HEK293 (cell line): Measurements from ENCODE around the gene PTPRN2.

ENCODE experiments used
- CTCF ChIA-PET: fragments of 350-600 bp; formaldehyde crosslinking; extraction: SDS; loops from one replicate; lab custom pipeline; 2021; ENCODE audit warnings: antibody characterized with exemption; lab: Yijun Ruan, JAX
- POLR2A ChIA-PET: fragments of 300-600 bp; formaldehyde crosslinking; extraction: SDS; loops from one replicate; lab custom pipeline; 2020; ENCODE audit warnings: antibody characterized with exemption, inconsistent platforms; lab: Yijun Ruan, JAX
- H3K27ac ChIP-seq: fragments of 200-500 bp; sonication (Bioruptor generic); 2 replicates; pipeline ENCODE4 v1.5.1; 2014; ENCODE audit warnings: low read depth, low read length, control low read depth, inconsistent platforms; ENCODE audit errors: extremely low read depth
- H3K36me3 ChIP-seq, 2 experiments: fragments of 200-500 bp in 1 of 2; sonication (Bioruptor generic) in 1 of 2; 1 replicate in 1 of 2; 2 replicates in 1 of 2; pipeline ENCODE4 v1.5.1; 2014 to 2017; ENCODE audit warnings: inconsistent platforms in 2 of 2, low read length in 2 of 2; ENCODE audit not compliant: control insufficient read depth in 2 of 2, insufficient read depth in 1 of 2
- H3K4me1 ChIP-seq: fragments of 200-500 bp; sonication (Bioruptor generic); 2 replicates; pipeline ENCODE4 v1.5.1; 2014; ENCODE audit warnings: mild to moderate bottlenecking, low read length, inconsistent platforms; ENCODE audit not compliant: control insufficient read depth, insufficient read depth
- H3K4me3 ChIP-seq: 2 replicates; pipeline ENCODE4 v1.5.1; 2011; ENCODE audit warnings: low read depth, mild to moderate bottlenecking, control low read depth, low read length, moderate library complexity
- H3K9me3 ChIP-seq: fragments of 200-500 bp; sonication (Bioruptor generic); 2 replicates; pipeline ENCODE4 v1.5.1; 2014; ENCODE audit warnings: low read depth, low read length, inconsistent platforms; ENCODE audit not compliant: control insufficient read depth, insufficient read depth
- ATF2 ChIP-seq: fragments of 450-650 bp; formaldehyde crosslinking; IDR thresholded peaks from 2 replicates; pipeline ENCODE4 v1.5.1; 2016; ENCODE audit warnings: missing biosample characterization, missing genetic modification characterization, low read depth
- CTCF ChIP-seq: fragments of 450-650 bp; formaldehyde crosslinking; IDR thresholded peaks from 2 replicates; pipeline ENCODE4 v1.5.1; 2016; ENCODE audit warnings: missing biosample characterization, missing genetic modification characterization
- MEIS1 ChIP-seq: sonication (generic); formaldehyde crosslinking; IDR thresholded peaks from 2 replicates; pipeline ENCODE4 v1.8.1; 2022; ENCODE audit warnings: missing genetic modification reagents, mild to moderate bottlenecking, borderline replicate concordance
- MYNN ChIP-seq: fragments of 450-650 bp; formaldehyde crosslinking; IDR thresholded peaks from 2 replicates; pipeline ENCODE4 v1.5.1; 2016; ENCODE audit warnings: missing biosample characterization, missing genetic modification characterization, borderline replicate concordance
- OSR2 ChIP-seq: fragments of 450-650 bp; formaldehyde crosslinking; IDR thresholded peaks from 2 replicates; pipeline ENCODE4 v1.5.1; 2016; ENCODE audit warnings: missing biosample characterization, missing genetic modification characterization
- REPIN1 ChIP-seq: fragments of 450-650 bp; formaldehyde crosslinking; IDR thresholded peaks from 2 replicates; pipeline ENCODE4 v1.5.1; 2017; ENCODE audit warnings: missing biosample characterization, missing genetic modification characterization, low read depth
- SCRT2 ChIP-seq: fragments of 450-650 bp; formaldehyde crosslinking; IDR thresholded peaks from 2 replicates; pipeline ENCODE4 v1.5.1; 2016; ENCODE audit warnings: missing biosample characterization, missing genetic modification characterization
- SP7 ChIP-seq: fragments of 450-650 bp; formaldehyde crosslinking; IDR thresholded peaks from 2 replicates; pipeline ENCODE4 v1.5.1; 2016; ENCODE audit warnings: missing biosample characterization, missing genetic modification characterization
- TRIM28 ChIP-seq: IDR thresholded peaks from 2 replicates; pipeline ENCODE4 v1.6.1; 2011; ENCODE audit warnings: low read length, control low read depth, borderline replicate concordance
- YY2 ChIP-seq: fragments of 450-650 bp; formaldehyde crosslinking; IDR thresholded peaks from 2 replicates; pipeline ENCODE4 v1.5.1; 2016; ENCODE audit warnings: missing biosample characterization, missing genetic modification characterization
- ZBTB17 ChIP-seq: fragments of 450-650 bp; formaldehyde crosslinking; IDR thresholded peaks from 2 replicates; pipeline ENCODE4 v1.5.1; 2016; ENCODE audit warnings: missing biosample characterization, missing genetic modification characterization
- ZBTB21 ChIP-seq: fragments of 450-650 bp; formaldehyde crosslinking; IDR thresholded peaks from 2 replicates; pipeline ENCODE4 v1.5.1; 2017; ENCODE audit warnings: missing biosample characterization, missing genetic modification characterization
- ZNF114 ChIP-seq: fragments of 450-650 bp; formaldehyde crosslinking; IDR thresholded peaks from 2 replicates; pipeline ENCODE4 v1.5.0; 2017; ENCODE audit warnings: missing biosample characterization, missing genetic modification characterization
- ZNF132 ChIP-seq: fragments of 450-650 bp; formaldehyde crosslinking; IDR thresholded peaks from 2 replicates; pipeline ENCODE4 v1.5.1; 2017; ENCODE audit warnings: missing biosample characterization, missing genetic modification characterization, borderline replicate concordance
- ZNF146 ChIP-seq: fragments of 450-650 bp; formaldehyde crosslinking; IDR thresholded peaks from 2 replicates; pipeline ENCODE4 v1.5.1; 2016; ENCODE audit warnings: missing biosample characterization, missing genetic modification characterization
- ZNF155 ChIP-seq: fragments of 450-650 bp; formaldehyde crosslinking; IDR thresholded peaks from 2 replicates; pipeline ENCODE4 v1.5.1; 2016; ENCODE audit warnings: missing biosample characterization, missing genetic modification characterization
- ZNF16 ChIP-seq: fragments of 450-650 bp; formaldehyde crosslinking; IDR thresholded peaks from 2 replicates; pipeline ENCODE4 v1.5.1; 2016; ENCODE audit warnings: low read depth, missing biosample characterization, missing genetic modification characterization
- ZNF175 ChIP-seq: fragments of 450-650 bp; formaldehyde crosslinking; IDR thresholded peaks from 2 replicates; pipeline ENCODE4 v1.5.1; 2016; ENCODE audit warnings: missing biosample characterization, missing genetic modification characterization
- ZNF211 ChIP-seq: fragments of 450-650 bp; formaldehyde crosslinking; IDR thresholded peaks from 2 replicates; pipeline ENCODE4 v1.5.1; 2016; ENCODE audit warnings: low read depth, missing biosample characterization, missing genetic modification characterization
- ZNF280D ChIP-seq: fragments of 450-650 bp; formaldehyde crosslinking; IDR thresholded peaks from 2 replicates; pipeline ENCODE4 v1.5.1; 2016; ENCODE audit warnings: missing biosample characterization, missing genetic modification characterization
- ZNF521 ChIP-seq: fragments of 450-650 bp; formaldehyde crosslinking; IDR thresholded peaks from 2 replicates; pipeline ENCODE4 v1.5.1; 2017; ENCODE audit warnings: missing biosample characterization, mild to moderate bottlenecking, missing genetic modification characterization
- ZNF629 ChIP-seq: fragments of 450-650 bp; formaldehyde crosslinking; IDR thresholded peaks from 2 replicates; pipeline ENCODE4 v1.5.1; 2017; ENCODE audit warnings: missing biosample characterization, missing genetic modification characterization
- TF ChIP-seq, protein P1 (sequence below): fragments of 450-650 bp; formaldehyde crosslinking; IDR thresholded peaks from 2 replicates; pipeline ENCODE4 v1.5.1; 2016; ENCODE audit warnings: missing biosample characterization, missing genetic modification characterization
- TF ChIP-seq, protein P2 (sequence below): fragments of 450-650 bp; formaldehyde crosslinking; IDR thresholded peaks from 2 replicates; pipeline ENCODE4 v1.5.1; 2016; ENCODE audit warnings: missing biosample characterization, missing genetic modification characterization, low read depth

The PTPRN2 gene

DNA sequence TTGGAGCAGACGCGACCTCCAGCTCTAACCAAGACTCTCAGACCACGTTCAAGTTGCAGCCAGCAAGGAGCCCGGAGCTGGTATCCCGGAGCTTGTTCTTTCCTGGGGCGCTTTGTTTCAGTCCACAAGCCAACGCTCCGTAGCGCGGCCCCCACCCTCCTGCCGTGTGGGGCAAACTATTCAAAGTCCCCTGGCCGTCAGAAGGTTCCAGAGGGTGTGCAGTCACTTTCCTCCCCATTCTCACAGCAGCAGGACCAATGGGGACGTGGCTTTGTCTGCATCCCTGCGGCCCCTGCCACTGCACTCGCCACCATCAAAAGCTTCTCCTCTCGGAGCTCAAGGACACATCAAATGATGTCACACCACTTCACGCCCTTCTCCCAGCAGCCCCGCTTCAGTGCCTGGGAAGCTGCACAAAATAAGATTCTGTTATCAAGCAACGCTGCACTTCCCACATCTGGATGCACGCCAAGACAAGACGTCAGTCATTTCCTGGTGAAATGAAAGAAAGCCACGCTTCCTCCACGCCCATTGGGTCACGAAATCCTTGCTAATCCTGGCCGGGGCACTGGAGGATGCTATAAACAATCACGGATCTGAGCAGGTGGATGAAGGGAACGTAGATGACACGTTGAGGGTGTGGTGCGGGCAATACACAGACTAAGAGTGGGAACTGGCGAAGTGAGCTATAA lies 348.2 kb downstream of the PTPRN2 start:
- ChIA-PET POLR2A (no interaction called here), CTCF (no interaction called here)
- H3K4me1 ChIP-seq, result no peaks in the 10 kb centered on the region
- H3K27ac ChIP-seq, result no peak overlapping the region
- H3K36me3 ChIP-seq, result no peaks in the 10 kb centered on the region
- no peaks in the 10 kb centered on the region; the same call in 1 of the 2 replicates for H3K9me3 ChIP-seq
- TF ChIP-seq ZBTB17 (tag by site-specific recombination) (0 out of 2 replicates have a peak, but pooled peaks have one; percentile 33), ATF2 (tag by site-specific recombination) (0 out of 2 replicates have a peak, but pooled peaks have one; percentile 10), ZNF629 (tag by site-specific recombination) (no peak), ZBTB21 (peak; percentile 58), ZNF114 (no peak), ZNF16 (tag by site-specific recombination) (no peak), TRIM28 (0 out of 2 replicates have a peak, but pooled peaks have one; percentile 17), MEIS1 (CRISPR knock-in tag) (no peak)
- TF ChIP-seq, protein P1, sequence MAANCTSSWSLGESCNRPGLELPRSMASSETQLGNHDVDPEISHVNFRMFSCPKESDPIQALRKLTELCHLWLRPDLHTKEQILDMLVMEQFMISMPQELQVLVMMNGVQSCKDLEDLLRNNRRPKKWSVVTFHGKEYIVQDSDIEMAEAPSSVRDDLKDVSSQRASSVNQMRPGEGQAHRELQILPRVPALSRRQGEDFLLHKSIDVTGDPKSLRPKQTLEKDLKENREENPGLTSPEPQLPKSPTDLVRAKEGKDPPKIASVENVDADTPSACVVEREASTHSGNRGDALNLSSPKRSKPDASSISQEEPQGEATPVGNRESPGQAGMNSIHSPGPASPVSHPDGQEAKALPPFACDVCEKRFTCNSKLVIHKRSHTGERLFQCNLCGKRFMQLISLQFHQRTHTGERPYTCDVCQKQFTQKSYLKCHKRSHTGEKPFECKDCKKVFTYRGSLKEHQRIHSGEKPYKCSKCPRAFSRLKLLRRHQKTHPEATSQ (tag by site-specific recombination), result no peak
- H3K4me3 ChIP-seq, result no peak overlapping the region

- Histone ChIP-seq H3K36me3 (no peaks in the 10 kb centered on the region), H3K9me3 (no peaks in the 10 kb centered on the region; the same call in 1 of the 2 replicates), H3K4me3 (no peak overlapping the region), H3K4me1 (no peaks in the 10 kb centered on the region), H3K27ac (no peak overlapping the region)
- POLR2A ChIA-PET, result no interaction called here
- TF ChIP-seq ZNF280D (no peak), SP7 (tag by site-specific recombination) (no peak), ZNF155 (tag by site-specific recombination) (no peak), SCRT2 (tag by site-specific recombination) (no peak), YY2 (no peak), ZNF211 (no peak), ZNF175 (tag by site-specific recombination) (no peak), MYNN (no peak), ZNF132 (no peak), ZNF521 (tag by site-specific recombination) (no peak), REPIN1 (tag by site-specific recombination) (no peak), ZNF146 (no peak), OSR2 (tag by site-specific recombination) (no peak), CTCF (no peak)
- TF ChIP-seq, protein P2, sequence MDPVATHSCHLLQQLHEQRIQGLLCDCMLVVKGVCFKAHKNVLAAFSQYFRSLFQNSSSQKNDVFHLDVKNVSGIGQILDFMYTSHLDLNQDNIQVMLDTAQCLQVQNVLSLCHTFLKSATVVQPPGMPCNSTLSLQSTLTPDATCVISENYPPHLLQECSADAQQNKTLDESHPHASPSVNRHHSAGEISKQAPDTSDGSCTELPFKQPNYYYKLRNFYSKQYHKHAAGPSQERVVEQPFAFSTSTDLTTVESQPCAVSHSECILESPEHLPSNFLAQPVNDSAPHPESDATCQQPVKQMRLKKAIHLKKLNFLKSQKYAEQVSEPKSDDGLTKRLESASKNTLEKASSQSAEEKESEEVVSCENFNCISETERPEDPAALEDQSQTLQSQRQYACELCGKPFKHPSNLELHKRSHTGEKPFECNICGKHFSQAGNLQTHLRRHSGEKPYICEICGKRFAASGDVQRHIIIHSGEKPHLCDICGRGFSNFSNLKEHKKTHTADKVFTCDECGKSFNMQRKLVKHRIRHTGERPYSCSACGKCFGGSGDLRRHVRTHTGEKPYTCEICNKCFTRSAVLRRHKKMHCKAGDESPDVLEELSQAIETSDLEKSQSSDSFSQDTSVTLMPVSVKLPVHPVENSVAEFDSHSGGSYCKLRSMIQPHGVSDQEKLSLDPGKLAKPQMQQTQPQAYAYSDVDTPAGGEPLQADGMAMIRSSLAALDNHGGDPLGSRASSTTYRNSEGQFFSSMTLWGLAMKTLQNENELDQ (tag by site-specific recombination), result no peak
- CTCF ChIA-PET, result no interaction called here
Measured at GRCh38 chr7:158238616-158239289, 348.9 kb downstream of the PTPRN2 start.
